ENCODE results near the gene RERE.

GRCh38 chr1:8396786-8397406 lies 420.5 kb downstream of the RERE start:
- no peak for TF ChIP-seq SP1 (CRISPR knock-in tag; conservative IDR thresholded peaks at IDR 0.05)
- no peak for TF ChIP-seq ELF4 (CRISPR knock-in tag; IDR thresholded peaks at IDR 0.05; ENCODE audit: low read depth)
- no peak for TF ChIP-seq FOXK1 (CRISPR knock-in tag; IDR thresholded peaks at IDR 0.05)
- TF ChIP-seq CREB1 (CRISPR knock-in tag; IDR thresholded peaks at IDR 0.05): no peak
- TF ChIP-seq, protein P1, sequence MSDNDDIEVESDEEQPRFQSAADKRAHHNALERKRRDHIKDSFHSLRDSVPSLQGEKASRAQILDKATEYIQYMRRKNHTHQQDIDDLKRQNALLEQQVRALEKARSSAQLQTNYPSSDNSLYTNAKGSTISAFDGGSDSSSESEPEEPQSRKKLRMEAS (CRISPR knock-in tag; IDR thresholded peaks at IDR 0.05): no peak
- TF ChIP-seq, protein P2, sequence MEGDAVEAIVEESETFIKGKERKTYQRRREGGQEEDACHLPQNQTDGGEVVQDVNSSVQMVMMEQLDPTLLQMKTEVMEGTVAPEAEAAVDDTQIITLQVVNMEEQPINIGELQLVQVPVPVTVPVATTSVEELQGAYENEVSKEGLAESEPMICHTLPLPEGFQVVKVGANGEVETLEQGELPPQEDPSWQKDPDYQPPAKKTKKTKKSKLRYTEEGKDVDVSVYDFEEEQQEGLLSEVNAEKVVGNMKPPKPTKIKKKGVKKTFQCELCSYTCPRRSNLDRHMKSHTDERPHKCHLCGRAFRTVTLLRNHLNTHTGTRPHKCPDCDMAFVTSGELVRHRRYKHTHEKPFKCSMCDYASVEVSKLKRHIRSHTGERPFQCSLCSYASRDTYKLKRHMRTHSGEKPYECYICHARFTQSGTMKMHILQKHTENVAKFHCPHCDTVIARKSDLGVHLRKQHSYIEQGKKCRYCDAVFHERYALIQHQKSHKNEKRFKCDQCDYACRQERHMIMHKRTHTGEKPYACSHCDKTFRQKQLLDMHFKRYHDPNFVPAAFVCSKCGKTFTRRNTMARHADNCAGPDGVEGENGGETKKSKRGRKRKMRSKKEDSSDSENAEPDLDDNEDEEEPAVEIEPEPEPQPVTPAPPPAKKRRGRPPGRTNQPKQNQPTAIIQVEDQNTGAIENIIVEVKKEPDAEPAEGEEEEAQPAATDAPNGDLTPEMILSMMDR (IDR thresholded peaks at IDR 0.05): no peak
- TF ChIP-seq JUN (CRISPR knock-in tag; IDR thresholded peaks at IDR 0.05): no peak
- TF ChIP-seq USF2 (CRISPR knock-in tag; IDR thresholded peaks at IDR 0.05): no peak

All from WTC11 (cell line).